Mesothelial cell of epicardium (in vitro differentiated cells): ENCODE data around the gene AXIN1. TPM values are rescaled to one million over a fixed set of nuclear protein-coding genes. Genes with fewer than 3 reads are reported as not detected.

Experiments
- DNase-seq, 2 experiments: peaks; one replicate each; pipeline ENCODE4 v3.0.0; 2021; ENCODE audit warnings: low spot score in 2 of 2; ENCODE audit not compliant: unreplicated experiment in 2 of 2
- H3K27ac Mint-ChIP-seq: 2 replicates; pipeline ENCODE4 v1.8.0; 2021; ENCODE audit warnings: mixed read lengths
- H3K27me3 Mint-ChIP-seq: 2 replicates; pipeline ENCODE4 v1.8.0; 2021; ENCODE audit warnings: low read depth, mixed read lengths
- H3K36me3 Mint-ChIP-seq: 2 replicates; pipeline ENCODE4 v1.8.0; 2021; ENCODE audit warnings: mixed read lengths
- H3K4me1 Mint-ChIP-seq: 2 replicates; pipeline ENCODE4 v1.8.0; 2021; ENCODE audit warnings: mixed read lengths
- H3K4me3 Mint-ChIP-seq: 2 replicates; pipeline ENCODE4 v1.8.0; 2021; ENCODE audit warnings: mild to moderate bottlenecking, moderate library complexity, mixed read lengths
- H3K9me3 Mint-ChIP-seq: 2 replicates; pipeline ENCODE4 v1.8.0; 2021; ENCODE audit warnings: mixed read lengths
- total RNA-seq: library from RNA; stranded (reverse); gene quantifications from 3 replicates; pipeline ENCODE4 v1.2.1, GENCODE V29; 2021
- TF ChIP-seq, protein P1 (sequence below): fragments of 200-600 bp; sonication (generic); IDR thresholded peaks from one replicate; pipeline ENCODE4 v1.5.0; 2021; ENCODE audit warnings: antibody characterized with exemption; ENCODE audit not compliant: unreplicated experiment

The AXIN1 gene
- total RNA-seq, 1 donor from 2014 or later, result 33.2 TPM

DNA sequence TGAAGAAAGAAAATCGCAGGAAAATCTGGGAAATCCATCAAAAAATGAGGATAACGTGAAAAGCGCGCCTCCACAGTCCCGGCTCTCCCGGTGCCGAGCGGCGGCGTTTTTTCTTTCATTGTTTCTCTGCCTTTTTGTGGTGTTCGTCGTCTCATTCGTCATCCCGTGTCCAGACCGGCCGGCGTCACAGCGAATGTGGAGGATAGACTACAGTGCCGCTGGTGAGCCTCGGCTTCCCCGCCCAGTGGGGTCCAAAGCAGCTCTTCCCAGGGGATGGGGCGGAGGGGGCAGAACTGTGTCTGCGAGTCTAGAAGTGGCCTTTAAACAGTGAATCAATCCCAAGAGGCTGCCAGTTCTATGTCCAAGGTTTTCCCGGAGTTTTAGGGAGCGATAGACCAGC, 98.1 kb downstream of the AXIN1 start:
- Mint-ChIP-seq H3K27me3 (no peaks in the 10 kb centered on the region), H3K9me3 (no peaks in the 10 kb centered on the region), H3K36me3 (peaks cover 29% of the 10 kb centered on the region), H3K4me3 (no peak overlapping the region), H3K27ac (no peak overlapping the region), H3K4me1 (peaks cover 8% of the 10 kb centered on the region)
- no peak for DNase-seq
- TF ChIP-seq, protein P1, sequence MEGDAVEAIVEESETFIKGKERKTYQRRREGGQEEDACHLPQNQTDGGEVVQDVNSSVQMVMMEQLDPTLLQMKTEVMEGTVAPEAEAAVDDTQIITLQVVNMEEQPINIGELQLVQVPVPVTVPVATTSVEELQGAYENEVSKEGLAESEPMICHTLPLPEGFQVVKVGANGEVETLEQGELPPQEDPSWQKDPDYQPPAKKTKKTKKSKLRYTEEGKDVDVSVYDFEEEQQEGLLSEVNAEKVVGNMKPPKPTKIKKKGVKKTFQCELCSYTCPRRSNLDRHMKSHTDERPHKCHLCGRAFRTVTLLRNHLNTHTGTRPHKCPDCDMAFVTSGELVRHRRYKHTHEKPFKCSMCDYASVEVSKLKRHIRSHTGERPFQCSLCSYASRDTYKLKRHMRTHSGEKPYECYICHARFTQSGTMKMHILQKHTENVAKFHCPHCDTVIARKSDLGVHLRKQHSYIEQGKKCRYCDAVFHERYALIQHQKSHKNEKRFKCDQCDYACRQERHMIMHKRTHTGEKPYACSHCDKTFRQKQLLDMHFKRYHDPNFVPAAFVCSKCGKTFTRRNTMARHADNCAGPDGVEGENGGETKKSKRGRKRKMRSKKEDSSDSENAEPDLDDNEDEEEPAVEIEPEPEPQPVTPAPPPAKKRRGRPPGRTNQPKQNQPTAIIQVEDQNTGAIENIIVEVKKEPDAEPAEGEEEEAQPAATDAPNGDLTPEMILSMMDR, result no peak

DNA sequence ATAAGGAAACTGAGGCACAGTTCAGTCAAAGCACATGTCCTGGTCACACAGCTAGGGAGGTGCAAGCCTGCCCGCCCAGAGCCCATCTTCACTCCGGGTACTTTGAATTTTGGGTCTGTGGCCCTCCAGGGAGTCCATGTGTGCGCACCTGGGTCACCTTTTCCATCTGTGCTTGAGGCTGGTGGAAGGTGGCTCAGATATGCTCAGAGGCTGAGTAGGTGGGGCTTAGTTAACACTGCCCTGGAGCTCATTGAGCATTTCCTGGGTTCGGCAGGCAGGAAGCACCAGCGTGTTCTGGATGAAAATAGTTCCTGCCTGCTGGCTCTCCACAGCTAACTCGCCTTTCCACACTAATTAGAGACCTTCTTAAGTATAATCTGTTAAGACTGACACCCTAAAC, 98.7 kb downstream of the AXIN1 start:
- H3K36me3 Mint-ChIP-seq, result peaks cover 29% of the 10 kb centered on the region
- no peak overlapping the region for H3K27ac Mint-ChIP-seq

DNA sequence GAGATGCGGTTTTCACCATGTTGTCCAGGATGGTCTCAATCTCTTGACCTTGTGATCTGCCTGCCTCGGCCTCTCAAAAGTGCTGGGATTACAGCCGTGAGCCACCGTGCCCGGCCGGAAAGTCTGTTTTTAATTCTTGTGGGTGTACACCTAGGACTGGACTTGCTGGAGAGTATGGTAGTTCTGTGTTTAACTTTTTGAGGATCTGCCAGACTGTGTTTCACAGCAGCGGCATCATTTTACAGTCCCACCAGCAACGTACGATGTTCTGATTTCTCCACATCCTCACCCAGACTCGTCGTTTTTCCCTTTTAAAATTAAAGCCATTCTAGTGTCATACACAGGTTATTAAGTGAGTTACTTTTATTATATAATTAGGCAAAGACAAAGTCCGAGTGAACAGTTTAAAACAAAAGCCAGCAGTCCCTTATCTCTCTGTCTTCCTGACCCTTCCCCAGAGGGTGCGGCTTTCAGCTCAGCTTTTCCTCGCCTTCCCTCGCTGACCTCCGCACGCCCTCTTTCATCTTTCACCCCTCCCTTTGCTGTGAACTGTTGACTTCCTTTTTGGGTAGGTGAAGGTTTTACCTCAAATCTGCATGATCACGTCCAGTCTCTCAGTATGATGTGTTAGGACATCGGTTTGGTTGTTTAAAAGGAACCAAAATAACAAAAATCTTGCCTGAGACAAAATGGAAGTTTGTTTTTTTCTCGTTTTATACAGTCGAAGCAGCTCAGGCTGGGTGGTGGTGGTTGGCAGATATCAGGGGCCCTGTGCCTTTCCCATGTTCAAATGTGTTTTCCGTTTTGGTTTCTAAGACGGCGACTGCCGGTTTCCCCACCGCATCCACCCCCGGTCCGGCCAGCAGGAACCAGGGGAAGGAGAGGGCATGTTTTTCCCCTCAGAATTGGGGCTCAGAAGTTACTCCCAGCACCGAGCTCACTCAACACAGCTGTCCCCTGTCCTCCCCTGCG, 99.9 kb downstream of the AXIN1 start:
- TF ChIP-seq, protein P1, result no peak
- Mint-ChIP-seq H3K27ac (peak overlapping the region; percentile 94), H3K4me1 (peaks cover 8% of the 10 kb centered on the region), H3K4me3 (peak overlapping the region; percentile 36), H3K9me3 (no peaks in the 10 kb centered on the region), H3K36me3 (peaks cover 28% of the 10 kb centered on the region), H3K27me3 (no peaks in the 10 kb centered on the region)
- DNase-seq, result no peak

More for the DNA sequence above, 98.7 kb downstream of the AXIN1 start:
- DNase-seq, result no peak
- Mint-ChIP-seq H3K27me3 (no peaks in the 10 kb centered on the region), H3K9me3 (no peaks in the 10 kb centered on the region), H3K4me1 (peaks cover 8% of the 10 kb centered on the region), H3K4me3 (no peak overlapping the region)
- TF ChIP-seq, protein P1, result no peak

DNA sequence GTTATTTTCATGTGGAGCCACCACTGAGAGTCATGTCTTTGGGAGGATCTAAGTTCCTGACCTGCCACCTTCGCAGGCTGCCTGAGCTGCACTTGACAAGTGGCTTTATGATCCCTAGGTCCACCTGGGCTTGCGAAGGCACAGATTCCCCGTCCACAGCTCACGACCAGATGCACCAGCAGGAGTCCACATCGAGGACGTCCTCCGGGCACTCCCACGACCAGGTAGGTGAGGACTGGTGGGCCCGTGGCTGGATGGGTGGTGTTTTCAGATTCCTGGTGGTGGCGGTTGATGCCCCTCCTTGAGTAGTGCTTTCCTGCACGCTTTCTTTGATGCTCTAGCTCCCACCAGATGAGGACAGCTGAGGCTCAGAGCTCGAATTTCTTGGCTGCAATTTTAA, 103.1 kb downstream of the AXIN1 start:
- Mint-ChIP-seq H3K36me3 (peaks cover 13% of the 10 kb centered on the region), H3K9me3 (no peaks in the 10 kb centered on the region), H3K4me3 (no peak overlapping the region), H3K4me1 (peaks cover 8% of the 10 kb centered on the region), H3K27ac (no peak overlapping the region), H3K27me3 (no peaks in the 10 kb centered on the region)
- TF ChIP-seq, protein P1, result no peak
- DNase-seq, result no peak

DNA sequence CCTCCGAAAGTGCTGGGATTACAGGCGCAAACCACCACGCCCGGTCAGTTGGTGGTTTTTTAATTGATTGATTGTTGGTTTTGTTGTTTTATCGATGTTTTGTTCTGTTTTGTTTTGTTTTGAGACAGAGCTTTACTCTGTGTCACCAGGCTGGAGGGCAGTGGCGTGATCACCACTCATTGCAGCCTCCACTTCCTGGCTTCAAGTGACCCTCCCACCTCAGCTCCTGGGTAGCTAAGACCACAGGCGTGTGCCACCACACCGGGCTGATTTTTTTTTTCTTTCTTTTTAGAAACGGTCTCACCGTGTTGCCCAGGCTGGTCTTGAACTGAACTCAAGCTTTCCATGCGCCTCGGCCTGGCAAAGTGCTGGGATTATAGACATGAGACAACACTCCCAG, 105.5 kb downstream of the AXIN1 start:
- Mint-ChIP-seq H3K27ac (no peak overlapping the region), H3K27me3 (no peaks in the 10 kb centered on the region), H3K9me3 (no peaks in the 10 kb centered on the region), H3K4me3 (no peak overlapping the region), H3K36me3 (peaks cover 12% of the 10 kb centered on the region), H3K4me1 (no peaks in the 10 kb centered on the region)
- TF ChIP-seq, protein P1, result no peak
- no peak for DNase-seq
